Activated CD4-positive, alpha-beta T cell treated with anti-CD3 and anti-CD28 coated beads for 24 hours (primary cell): Measurements from ENCODE around the gene RBP5.
"Not testable (repeated sequence)": the region's sequence is repeated elsewhere in the genome, so short reads cannot be mapped to it uniquely, and the experiment has no call there.

Experiments
- DNase-seq, 2 donors: peaks; one replicate each; pipeline ENCODE4 v3.0.0-alpha.2; 2020; ENCODE audit warnings: low read depth in 2 of 2

Gene RBP5

DNA sequence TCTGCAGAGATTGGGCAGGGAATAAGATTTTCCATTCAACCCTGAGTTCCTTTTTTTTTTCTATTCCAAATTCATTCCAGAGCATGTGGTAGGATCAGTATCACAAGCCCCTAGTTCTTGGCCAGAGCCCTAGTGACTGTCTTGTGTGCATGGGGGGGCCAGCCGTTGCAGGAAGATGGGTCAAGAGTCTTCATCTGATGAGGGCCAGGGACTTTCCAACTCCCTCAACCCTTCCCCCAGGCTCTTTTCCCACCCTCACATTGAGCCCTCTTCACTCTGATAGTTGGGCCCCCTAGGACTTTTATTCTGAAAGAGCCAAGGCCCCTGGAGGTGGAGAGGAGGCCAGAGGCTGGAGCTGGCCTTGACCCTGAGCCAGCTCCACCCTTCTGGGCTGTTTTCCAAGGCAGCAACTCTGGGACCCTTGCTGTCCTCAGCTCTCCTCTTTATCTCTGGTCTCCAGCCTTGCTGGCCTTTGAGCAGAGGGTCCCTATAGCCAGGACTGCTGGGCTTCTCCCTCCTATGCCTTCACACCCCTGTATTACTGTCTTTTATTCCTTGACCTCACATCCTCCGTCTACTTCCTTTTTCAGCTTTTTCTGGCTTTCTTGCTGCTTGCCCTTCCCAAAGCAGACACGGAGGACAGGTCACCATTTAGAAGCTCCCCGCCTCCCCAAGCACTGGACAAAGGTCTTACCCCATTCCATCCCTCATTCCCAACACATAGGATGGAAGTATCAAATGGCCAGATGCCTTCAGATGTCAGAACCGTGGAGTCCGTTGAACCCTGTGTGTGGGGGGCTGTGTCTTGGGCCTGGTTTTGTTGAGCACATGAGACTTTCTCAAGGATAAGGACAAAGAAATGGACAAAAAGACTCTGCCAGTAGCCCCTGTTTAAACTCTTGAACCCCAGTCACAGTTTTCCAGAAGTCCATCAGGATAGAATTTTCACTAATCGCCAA lies 5.6 kb downstream of the RBP5 start:
- no peak for DNase-seq

DNA sequence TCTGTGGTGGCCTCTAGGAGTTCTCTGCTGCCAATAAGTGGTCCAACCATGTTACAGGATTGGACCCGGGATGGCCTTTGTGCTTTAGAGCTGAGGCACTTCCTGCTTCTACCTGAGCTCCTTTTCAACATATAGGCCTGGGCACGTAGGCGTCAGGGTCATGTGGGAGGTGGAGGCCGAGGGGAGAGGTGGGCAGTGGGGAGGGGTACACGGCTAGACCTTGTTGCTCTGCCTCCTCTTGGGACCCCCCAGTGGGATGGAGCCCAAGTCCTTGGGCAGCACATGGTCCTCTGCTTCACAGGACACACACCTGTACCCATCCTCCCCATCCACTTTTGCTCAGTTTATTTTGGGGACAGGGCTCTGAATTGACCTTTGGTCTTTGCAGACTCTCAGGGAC lies 7.4 kb downstream of the RBP5 start:
- no peak for DNase-seq

DNA sequence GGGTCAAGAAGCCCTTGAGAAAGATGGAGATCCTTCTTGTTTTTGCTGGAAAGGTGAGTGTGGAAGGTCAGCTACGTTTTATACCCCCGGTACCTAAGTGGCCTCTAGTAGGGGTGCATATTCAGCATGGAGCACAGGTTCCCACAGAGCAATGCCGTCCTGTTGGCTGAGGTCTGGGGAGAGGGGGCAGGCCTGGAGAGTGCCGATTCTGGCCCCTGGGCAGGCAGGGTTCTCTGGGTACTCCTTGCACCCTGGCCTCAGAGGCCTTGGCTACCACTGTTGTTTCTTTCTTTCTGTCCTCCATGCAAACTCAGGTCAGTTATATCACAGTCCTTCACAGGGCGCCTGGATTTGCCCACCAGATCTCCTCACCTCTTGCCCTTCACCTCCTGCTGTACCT lies 8.5 kb downstream of the RBP5 start:
- DNase-seq, result no peak

DNA sequence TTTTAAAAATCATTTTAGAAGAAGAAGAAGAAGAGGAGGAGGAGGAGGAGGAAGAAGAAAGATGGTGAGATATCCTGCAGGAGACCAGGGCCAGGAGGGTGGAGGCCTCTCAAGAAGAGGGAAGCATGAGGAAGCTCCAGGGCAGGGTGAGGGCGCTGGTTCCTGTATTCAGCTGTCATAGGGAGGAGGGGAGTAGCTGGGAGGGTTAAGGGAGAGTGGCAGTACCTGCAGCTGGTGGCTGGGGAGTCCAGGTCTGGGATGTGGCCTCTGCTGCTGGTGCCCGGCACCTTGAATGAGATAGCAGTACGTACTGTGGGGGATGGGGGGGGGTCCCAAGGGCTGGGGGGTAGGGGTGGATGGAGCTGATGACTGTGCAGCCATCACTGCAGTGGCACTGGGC lies 9.8 kb downstream of the RBP5 start:
- no peak for DNase-seq

DNA sequence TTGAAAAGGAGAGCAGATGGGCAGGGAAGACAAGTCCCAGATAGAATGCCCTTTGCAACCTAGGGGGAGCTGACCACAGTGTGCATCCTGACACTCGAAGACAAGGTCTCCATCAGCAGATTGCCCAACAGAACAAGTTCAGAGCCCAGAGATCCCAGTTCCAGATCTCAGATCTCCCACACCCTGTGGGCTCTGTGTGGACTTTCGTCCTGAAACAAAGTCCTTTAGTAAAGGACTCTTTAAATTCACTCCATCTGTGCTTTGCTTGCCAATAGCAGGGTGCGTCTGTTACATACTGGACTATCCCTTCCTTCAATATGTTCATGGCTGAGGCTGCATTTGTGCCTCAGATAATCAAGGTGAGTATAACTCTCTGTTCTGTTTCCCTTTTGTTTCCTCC lies 11.0 kb downstream of the RBP5 start:
- no peak for DNase-seq

DNA sequence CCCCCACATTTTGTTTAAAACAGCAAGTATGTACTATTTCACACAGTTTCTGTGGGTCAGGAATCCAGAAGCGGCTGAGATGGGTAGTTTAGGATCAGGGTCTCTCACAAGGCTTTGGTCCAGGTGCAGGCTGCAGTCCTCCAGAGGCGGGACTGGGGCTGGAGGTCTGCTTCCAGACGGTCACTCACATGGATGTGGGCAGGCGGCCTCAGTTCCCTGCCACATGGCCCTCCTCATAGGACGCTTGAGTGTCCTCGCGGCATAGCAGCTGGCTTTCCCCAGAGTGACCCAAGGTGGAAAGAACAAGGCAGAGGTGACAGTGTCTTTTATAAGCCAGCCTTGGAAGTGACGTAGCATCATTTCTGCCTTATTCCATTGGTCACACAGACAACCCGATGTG lies 11.8 kb downstream of the RBP5 start:
- DNase-seq, result no peak

DNA sequence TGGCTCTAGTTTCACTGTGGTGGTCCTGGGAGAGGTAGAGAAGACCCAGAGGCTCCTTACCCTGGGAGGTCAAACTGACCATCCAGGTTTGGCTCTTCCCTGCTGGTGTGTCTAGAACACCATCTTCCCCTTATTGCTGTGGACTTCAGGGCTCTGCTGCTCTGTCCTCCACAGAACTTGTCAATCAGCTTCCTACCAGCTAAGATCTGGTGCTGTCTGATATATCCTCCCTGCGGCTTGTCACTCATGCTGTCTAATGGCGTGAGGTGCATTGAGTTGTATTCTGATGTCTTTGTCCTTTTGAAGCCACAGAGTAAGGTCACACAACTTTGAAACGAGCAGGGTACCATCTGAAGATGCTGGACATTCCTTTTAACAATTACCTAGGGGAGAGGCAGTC lies 12.5 kb downstream of the RBP5 start:
- DNase-seq, result no peak

DNA sequence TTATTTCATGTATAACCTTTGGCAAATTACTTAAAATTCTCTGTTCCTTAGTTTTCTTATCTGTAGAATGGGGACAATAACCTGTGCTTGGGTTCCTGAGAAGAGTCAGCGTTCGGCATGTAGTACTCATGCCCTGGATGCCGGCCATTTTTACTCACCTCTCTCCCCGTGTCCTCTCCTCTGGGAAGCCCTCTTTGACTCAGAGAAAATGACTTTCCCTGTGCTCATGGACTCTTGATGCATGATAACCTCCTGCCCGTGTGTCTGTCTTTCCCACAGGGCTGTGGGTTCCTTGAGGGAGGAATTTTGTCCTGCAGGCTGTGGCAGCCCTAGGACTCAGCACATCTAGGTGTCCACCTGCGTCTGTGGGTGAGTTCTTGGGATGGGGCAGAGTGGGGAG lies 13.8 kb downstream of the RBP5 start:
- no peak for DNase-seq

DNA sequence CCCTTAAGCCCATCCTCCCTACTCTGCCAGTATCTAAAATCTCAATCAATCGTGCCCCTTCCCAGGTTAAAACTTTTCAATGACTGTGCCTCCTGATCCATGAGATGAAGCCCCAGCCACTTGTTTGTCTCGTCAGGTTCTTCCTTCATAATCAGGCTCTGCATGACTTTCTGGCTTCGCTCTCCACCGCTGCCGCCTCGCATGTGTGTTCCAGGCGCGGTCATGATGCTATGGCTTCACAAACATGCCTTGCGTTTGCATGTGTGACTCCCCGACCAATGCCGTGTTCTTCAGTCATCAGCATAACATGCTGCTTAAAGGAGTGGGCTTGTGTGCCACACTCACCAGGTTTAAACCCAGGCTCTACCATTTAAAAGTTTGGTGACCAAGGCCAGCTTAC lies 14.7 kb downstream of the RBP5 start:
- DNase-seq, result no peak

DNA sequence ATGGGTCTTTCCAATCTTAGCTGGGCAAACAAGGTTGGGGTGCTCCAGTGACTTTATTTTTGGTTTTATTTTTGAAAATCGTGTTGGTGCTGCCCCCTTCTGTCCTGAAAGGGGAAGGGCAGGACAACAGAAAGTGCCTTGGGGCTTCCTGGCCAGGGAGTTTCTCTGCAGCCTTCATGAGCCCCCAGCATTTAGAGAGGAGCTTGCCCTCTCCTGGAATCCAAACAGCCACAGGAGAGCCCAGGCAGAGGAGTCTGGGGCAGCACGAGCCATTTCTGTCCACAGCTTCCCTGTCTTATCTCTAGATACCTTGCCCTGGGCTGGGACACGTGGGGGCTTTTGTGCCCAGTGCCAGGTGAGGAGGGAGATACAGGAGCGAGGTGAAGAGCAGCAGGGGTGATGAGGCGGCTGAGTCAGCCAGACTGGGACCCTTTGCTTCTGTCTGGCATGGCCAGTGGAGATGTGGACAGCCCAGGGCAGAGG lies 15.3 kb downstream of the RBP5 start:
- DNase-seq, result no peak

DNA sequence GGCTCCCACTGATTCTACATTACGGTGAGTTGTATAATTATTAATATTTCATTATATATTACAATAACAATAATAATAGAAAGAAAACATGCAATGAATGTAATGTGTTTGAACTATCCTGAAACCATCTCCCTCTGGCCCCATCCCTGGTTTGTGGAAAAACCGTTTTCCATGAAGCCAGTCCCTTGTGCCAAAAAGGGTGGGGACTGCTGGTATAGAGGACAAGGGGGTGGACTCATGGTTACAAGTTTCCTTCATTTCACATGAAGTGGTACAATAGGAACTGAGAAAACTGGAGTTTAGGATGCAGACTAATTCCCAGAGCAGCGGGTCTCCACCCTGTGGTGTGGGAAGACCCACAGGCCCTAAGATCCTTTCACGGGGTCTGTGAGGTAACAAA lies 16.6 kb downstream of the RBP5 start:
- DNase-seq, result no peak

DNA sequence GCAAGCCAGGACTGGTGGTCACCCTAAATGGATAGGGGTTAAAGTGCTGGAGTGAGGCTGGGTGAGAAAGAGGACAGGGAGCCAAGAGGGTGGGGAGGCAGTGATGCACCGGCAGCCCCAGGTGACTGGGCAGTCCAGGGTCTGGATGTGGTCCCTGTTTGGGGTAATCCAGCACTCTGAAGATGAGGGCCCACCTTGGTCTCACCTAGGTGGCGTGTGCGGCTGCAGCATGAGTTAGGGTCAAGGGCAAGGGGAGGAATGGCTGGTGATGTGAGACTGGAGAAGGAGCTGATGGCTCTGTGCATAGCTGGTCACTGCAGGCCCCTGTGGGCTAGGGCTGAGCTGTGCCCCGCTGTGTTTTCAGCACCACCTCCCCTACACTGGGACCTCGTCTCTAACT lies 18.0 kb downstream of the RBP5 start:
- no peak for DNase-seq

DNA sequence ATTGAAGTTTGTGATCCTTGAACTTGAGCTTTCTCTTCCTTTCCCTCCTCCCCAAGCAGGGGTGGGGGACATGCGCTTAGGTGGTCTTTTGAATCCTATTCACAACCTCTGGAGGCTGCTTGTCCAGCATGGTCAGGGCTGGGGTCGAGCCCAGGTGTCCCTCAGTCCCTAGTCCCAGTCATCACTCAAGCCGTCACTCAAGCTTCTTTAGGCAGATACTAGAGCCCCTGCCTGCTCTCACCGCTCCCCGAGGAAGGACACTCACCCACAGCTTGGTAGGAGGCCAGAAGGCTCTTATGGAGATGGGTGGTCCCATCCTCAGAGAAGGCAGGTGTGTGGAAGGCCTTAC lies 19.1 kb downstream of the RBP5 start:
- no peak for DNase-seq

DNA sequence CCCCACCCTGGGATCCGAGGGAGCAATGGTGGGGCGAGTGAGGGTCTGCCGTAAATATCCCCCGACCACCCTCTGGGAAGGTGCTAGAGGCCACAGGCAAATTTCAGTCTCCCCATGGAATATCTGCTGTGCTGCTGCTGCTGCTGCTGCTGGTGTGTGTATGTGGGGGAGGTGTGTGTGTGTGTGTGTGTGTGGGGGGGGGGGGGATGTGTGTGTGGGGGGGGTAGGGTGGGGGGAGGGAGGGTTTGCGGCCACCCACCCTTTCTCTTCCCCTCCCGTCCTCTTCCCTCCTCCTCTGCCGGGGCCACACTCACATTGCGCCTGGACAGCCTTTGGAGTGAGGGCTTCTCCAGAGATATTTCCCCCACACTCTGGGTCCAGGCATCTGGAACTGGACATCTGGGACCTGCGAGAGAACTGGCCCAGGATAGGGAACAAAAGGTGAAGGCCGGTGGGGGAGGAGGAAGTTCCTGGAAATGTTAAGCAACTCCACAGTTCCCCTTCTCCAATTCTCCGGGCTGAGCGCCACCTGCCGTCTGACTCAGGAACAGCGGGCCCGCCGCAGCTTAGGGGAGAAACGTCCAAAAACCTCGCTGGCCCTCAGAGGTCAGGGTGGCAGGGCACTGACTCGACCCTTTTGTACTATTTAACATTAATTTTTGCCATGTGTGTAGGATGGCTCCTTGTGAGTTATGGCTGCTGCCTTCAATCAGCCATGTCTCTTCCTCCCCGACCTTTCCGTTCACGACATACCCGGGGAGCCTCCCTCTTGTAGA lies 19.7 kb downstream of the RBP5 start, which contains the start of gene C1RL:
Gene C1RL, minus strand, starts transcription at position 419 of the 776 bp plus-strand sequence. Its CDS starts 34 bp downstream, at position 385.
- peak; percentile 84 for DNase-seq

DNA sequence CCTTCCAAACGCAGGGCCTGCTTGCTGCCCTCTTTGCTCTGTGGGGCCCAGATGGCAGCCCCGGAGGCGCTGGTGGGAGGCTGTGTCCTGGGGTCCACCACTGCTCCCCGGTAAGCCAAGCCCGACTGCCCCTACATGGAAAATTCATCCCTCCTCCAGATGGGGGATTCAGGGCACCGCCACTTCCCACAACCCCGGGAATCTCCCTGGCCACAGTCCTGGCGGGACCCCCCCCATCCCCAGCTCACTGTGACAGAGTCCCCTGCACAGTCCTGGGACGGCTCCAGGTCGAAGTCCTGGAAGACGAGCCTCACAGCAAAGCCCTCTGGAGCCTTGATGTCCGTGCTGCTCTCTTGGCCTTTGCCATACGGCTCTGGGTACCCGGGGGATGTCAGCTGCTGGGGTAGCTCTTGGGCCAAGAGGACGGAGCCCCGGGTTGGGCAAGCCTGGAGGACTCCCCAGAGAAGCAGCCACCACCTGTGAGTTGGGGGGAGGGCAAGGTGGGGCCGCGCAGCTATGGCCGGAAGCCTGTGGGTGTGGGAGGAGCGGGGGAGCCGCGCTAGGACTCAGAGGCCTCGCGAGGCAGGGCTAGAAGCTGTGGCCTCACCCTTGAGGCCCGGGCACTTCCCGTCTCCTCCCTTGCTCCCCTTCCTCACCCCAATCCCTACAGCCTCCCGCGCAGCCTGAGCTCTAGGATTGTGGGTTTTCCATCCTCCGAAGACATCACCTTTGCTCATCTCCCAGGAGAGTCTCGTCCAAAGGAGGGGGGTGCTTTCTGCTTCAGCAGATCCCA lies 20.5 kb downstream of the RBP5 start:
- DNase-seq, result peak; percentile 53 to 70

DNA sequence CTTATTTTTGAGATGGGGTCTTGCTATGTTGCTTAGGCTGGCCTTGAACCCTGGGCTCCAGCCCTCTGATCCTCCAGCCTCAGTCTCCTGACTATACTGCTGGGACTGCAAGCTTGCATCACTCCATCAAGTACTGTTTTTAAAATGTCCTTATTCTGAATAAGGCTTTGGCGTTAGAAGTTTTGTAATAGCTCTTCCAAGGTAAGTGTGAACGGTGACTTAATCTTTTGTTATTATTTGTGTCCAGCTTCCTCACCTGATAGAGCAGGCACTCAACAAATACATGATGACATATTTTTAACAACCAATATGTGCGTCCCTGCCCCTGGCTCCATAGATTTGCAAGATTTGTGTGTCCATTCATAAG lies 21.1 kb downstream of the RBP5 start:
- no peak for DNase-seq

DNA sequence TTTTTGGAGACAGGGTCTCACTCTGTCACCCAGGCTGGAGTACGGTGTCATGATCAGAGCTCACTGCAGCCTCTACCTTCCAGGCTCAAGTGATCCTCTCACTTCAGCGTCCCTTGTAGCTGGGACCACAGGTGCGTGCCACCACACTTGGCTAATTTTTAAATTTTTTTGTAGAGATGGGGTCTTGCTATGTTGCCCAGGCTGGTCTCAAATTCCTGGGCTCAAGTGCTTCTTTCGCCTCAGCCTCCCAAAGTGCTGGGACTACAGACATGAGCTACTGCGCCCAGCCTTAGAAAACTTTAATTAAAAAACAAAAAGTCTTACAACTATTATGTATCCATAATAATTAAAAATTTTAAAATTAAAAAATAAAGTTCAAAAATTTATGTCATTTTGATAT lies 21.5 kb downstream of the RBP5 start:
- not testable (repeated sequence) for DNase-seq

DNA sequence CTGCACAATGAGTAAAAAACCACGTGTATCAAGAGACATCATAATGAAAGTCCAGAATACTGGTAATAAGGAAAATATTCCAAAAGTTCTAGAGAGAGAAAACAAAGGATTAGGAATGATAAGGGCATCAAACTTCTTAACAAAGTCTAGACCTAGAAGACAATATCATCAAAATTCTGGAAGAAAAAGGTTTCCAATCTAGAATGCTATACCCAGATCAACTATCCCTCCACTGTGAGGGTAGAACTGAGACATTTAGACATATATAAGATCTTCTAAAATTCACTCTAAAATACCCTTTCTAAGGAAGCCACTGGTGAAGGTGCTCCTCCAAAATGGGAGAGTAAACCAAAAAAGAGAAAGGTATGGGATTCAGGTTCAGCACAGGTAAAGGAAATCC lies 22.6 kb downstream of the RBP5 start:
- no peak for DNase-seq

DNA sequence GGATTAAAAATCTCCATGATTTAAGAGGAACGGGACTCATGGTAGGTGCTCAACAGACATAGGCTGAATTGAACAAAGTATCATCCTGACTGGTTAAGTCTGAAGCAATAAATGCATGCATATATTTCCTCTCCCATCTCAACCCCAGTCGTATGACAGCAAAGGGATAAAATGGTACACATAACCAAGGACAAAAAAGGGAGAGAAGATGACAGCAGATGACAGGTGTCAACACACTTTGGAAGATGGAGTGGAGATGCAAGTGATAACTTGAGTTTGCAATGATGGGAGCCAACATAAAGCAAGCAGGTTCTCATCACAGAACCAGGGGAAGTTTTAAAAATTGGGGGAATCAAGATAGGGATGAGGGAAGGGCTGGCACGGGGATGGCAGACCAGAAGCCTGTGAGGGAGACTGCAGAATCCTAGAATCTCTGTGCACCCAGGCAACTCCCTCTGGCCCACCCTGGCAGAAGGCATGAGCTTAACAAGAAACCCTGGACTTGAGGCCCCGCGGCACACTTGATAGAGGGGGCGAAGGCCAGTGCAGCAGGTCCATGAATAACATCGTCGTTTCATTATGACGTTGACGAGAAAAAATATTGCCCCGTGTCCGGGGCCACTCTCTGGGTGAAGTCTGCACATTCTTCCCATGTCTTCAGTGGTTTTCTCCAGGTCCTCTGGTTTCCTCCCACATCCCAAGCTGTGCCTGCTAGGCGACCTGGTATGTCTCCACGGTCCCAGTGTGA lies 24.7 kb downstream of the RBP5 start:
- no peak for DNase-seq

DNA sequence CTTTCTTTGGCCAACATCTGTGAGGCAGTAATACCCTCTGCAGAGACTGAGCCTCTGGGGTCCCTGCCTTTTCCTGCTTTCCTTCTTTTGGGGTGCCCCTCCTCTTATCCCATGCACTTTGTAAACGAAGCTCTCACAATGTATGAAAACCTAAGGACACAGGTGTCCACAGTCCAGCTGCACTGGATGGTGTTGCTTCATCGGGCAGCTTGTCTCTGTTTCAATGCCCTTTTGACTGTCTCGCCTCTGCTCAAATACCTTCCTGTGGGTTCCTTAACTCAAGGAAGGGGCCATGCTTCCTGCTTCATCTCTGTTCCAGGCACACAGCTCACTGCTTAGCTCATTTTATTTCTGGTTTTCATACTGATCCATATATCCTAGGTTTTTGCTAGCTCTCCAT lies 26.1 kb downstream of the RBP5 start:
- DNase-seq, result no peak

DNA sequence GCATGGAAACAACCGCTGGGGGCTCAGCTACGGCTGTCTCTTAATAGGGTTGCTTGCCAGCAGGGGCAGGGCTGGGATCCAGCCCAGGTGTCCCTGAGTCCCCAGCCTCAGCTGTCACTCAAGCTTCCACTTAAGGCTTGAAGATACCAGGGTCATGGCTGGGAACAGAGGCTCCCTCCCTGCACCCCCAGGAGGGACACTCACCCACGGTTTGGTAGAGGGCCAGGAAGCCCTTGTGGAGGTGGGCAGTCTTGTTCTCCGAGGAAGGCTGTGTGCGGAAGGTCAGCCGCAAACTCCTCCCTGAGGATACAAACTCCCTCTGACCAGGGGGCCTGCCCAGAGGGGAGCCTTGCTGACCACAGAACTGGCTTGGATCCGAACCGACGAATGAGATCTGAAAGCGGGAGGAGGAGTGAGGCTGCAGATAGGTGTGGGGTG lies 27.0 kb downstream of the RBP5 start:
- no peak for DNase-seq
